ENCODE results near the gene PRKCE.

Gene PRKCE

GRCh38 chr2:45980161-45980865, 328.8 kb downstream of the PRKCE start:
- no peak for DNase-seq

- no peak for DNase-seq
These were observed 330.0 kb downstream of the PRKCE start for GRCh38 chr2:45981384-45981930.

GRCh38 chr2:45982096-45982495, 330.6 kb downstream of the PRKCE start:
- DNase-seq = no peak

- no peak for DNase-seq
These were observed 331.7 kb downstream of the PRKCE start for GRCh38 chr2:45983213-45983612.

GRCh38 chr2:45984366-45984765, 332.9 kb downstream of the PRKCE start:
- DNase-seq = no peak

- DNase-seq = no peak
These were observed 333.5 kb downstream of the PRKCE start for GRCh38 chr2:45984896-45985473.

GRCh38 chr2:45986509-45986908, 335.0 kb downstream of the PRKCE start:
- DNase-seq = no peak

- DNase-seq = no peak
These were observed 336.4 kb downstream of the PRKCE start for GRCh38 chr2:45987856-45988255.

- no peak for DNase-seq
These were observed 337.4 kb downstream of the PRKCE start for GRCh38 chr2:45988879-45989278.

- no peak for DNase-seq
These were observed 338.7 kb downstream of the PRKCE start for GRCh38 chr2:45990131-45990530.

- no peak for DNase-seq
These were observed 340.7 kb downstream of the PRKCE start for GRCh38 chr2:45992021-45992740.

GRCh38 chr2:45992741-45993475, 341.4 kb downstream of the PRKCE start:
- no peak for DNase-seq

GRCh38 chr2:45993476-45993991, 342.1 kb downstream of the PRKCE start:
- peak; percentile 27 for DNase-seq

GRCh38 chr2:45994060-45994459, 342.6 kb downstream of the PRKCE start:
- no peak for DNase-seq

- DNase-seq = no peak
These were observed 349.2 kb downstream of the PRKCE start for GRCh38 chr2:46000660-46001059.

- DNase-seq = no peak
These were observed 349.8 kb downstream of the PRKCE start for GRCh38 chr2:46001290-46001689.

GRCh38 chr2:46001741-46002506, 350.4 kb downstream of the PRKCE start:
- no peak for DNase-seq

GRCh38 chr2:46002507-46002883, 351.0 kb downstream of the PRKCE start:
- DNase-seq = peak; percentile 17

GRCh38 chr2:46002947-46003346, 351.5 kb downstream of the PRKCE start:
- DNase-seq = no peak

GRCh38 chr2:46003903-46004473, 352.5 kb downstream of the PRKCE start:
- DNase-seq = no peak

GRCh38 chr2:46006473-46007025, 355.1 kb downstream of the PRKCE start:
- DNase-seq = no peak

Measured in SHP77 treated with DMSO at 0.1 percent for 48 hours (cell line).